Measurements from ENCODE around the gene GNAS-AS1. TPM values are rescaled to one million over a fixed set of nuclear protein-coding genes. Genes with fewer than 3 reads are reported as not detected.

The GNAS-AS1 gene
- total and polyA plus RNA-seq, 11 donors, result 0.17 to 0.91 (median 0.29) TPM; not detected in 2

DNA sequence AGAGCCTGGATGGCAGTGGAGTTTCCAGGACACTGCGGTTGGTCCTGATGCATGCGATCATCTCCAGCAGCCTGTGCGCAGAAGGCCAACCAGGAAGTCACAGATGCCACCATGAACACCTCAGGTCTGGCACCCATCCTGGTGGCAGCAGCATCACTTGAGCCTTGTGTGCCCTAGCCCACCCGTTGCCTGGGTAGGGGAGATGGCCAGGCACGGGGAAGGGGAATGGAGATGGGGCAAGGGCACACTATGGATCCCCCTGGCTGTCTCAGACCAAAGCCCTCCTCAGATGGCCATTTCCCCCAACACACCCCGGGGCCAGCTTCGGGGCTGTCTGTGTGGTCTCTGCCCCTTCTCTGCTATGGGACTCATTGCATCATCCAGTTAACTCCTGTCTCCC is 58.3 kb downstream of the GNAS-AS1 start:
- Histone ChIP-seq H3K9me3 (no peaks in the 10 kb centered on the region), H3K27ac (no peak overlapping the region), H3K36me3 (no peaks in the 10 kb centered on the region), H3K4me3 (no peak overlapping the region), H3K4me1 (no peaks in the 10 kb centered on the region), H3K27me3 (peaks cover 0 to 53% (median 2%) of the 10 kb centered on the region in 9 donors)
- DNase-seq (no peak), ATAC-seq (no peak)
- intact Hi-C loops (cut with DNase I), result no loop called here
- WGBS, 4 donors, result 84 to 91% (median 88%) methylated on average over 4 to 7 of the region's 7 CpGs
- TF ChIP-seq POLR2A (IDR thresholded peaks at IDR 0.05), result no peak
- TF ChIP-seq, protein P1, sequence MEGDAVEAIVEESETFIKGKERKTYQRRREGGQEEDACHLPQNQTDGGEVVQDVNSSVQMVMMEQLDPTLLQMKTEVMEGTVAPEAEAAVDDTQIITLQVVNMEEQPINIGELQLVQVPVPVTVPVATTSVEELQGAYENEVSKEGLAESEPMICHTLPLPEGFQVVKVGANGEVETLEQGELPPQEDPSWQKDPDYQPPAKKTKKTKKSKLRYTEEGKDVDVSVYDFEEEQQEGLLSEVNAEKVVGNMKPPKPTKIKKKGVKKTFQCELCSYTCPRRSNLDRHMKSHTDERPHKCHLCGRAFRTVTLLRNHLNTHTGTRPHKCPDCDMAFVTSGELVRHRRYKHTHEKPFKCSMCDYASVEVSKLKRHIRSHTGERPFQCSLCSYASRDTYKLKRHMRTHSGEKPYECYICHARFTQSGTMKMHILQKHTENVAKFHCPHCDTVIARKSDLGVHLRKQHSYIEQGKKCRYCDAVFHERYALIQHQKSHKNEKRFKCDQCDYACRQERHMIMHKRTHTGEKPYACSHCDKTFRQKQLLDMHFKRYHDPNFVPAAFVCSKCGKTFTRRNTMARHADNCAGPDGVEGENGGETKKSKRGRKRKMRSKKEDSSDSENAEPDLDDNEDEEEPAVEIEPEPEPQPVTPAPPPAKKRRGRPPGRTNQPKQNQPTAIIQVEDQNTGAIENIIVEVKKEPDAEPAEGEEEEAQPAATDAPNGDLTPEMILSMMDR (IDR thresholded peaks at IDR 0.05), result no peak

- intact Hi-C loops (cut with DNase I), result no loop called here
- Histone ChIP-seq H3K4me1 (no peaks in the 10 kb centered on the region), H3K36me3 (no peaks in the 10 kb centered on the region), H3K4me3 (no peak overlapping the region), H3K9me3 (no peaks in the 10 kb centered on the region), H3K27me3 (peaks cover 0 to 47% (median 2%) of the 10 kb centered on the region in 9 donors), H3K27ac (no peak overlapping the region)
- 31 to 43% (median 35%) methylated on average over 7 of the region's 7 CpGs for WGBS, 4 donors
- DNase-seq (no peak), ATAC-seq (no peak)
- no peak for TF ChIP-seq POLR2A (IDR thresholded peaks at IDR 0.05)
- TF ChIP-seq, protein P1 (IDR thresholded peaks at IDR 0.05), result no peak
These were observed 59.4 kb downstream of the GNAS-AS1 start for GRCh38 chr20:58791286-58791685.

GRCh38 chr20:58790454-58790853 is 60.2 kb downstream of the GNAS-AS1 start:
- no peaks in the 10 kb centered on the region for H3K4me1 ChIP-seq
- peaks cover 0 to 47% (median 2%) of the 10 kb centered on the region in 9 donors for H3K27me3 ChIP-seq
- H3K9me3 ChIP-seq, result no peaks in the 10 kb centered on the region
- DNase-seq, result no peak
- H3K4me3 ChIP-seq, result no peak overlapping the region
- H3K36me3 ChIP-seq, result no peaks in the 10 kb centered on the region
- WGBS, 4 donors, result 63 to 80% (median 73%) methylated on average over 7 to 10 of the region's 10 CpGs
- TF ChIP-seq POLR2A (IDR thresholded peaks at IDR 0.05), result no peak
- TF ChIP-seq, protein P1 (IDR thresholded peaks at IDR 0.05), result no peak
- intact Hi-C loops (cut with DNase I), result no loop called here
- no peak overlapping the region for H3K27ac ChIP-seq
- no peak for ATAC-seq

- Histone ChIP-seq H3K4me1 (peaks cover 0 to 3% (median 0%) of the 10 kb centered on the region in 12 donors), H3K27me3 (peaks cover 0 to 56% (median 3%) of the 10 kb centered on the region in 9 donors), H3K9me3 (no peaks in the 10 kb centered on the region), H3K27ac (no peak overlapping the region), H3K4me3 (no peak overlapping the region), H3K36me3 (no peaks in the 10 kb centered on the region)
- no peak for TF ChIP-seq POLR2A (IDR thresholded peaks at IDR 0.05)
- TF ChIP-seq, protein P1 (IDR thresholded peaks at IDR 0.05), result no peak
- ATAC-seq, result no peak
- intact Hi-C loops (cut with DNase I), result no loop called here
- DNase-seq, result no peak
- WGBS, 4 donors, result 76 to 82% (median 78%) methylated on average over 15 of the region's 15 CpGs
These were observed 61.7 kb downstream of the GNAS-AS1 start for GRCh38 chr20:58788896-58789544.

Data from heart left ventricle (tissue), 16 donors.